ENCODE data around the gene OR10P1. TPM values are rescaled to one million over a fixed set of nuclear protein-coding genes. Genes with fewer than 3 reads are reported as not detected.
A peak's percentile ranks its signal among the peaks of the same experiment; 100 is the strongest.

The OR10P1 gene
- total RNA-seq, 1 donor from 2014 or later, result not detected

DNA sequence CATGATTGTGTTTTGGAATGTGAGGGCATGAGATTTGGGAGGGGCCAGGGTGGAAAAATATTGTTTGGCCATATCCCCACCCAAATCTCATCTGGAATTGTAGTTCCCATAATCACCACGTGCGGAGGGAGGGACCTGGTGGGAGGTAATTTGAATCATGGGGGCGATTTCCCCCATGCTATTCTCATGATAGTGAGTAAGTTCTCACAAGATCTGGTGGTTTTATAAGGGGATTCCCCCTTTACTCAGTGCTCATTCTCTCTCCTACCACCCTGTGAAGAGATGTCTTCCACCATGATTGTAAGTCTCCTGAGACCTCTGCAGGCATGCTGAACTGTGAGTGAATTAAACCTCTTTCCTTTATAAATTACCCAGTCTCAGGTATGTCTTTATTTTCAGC lies 15.7 kb downstream of the OR10P1 start:
- ATAC-seq, result no peak

DNA sequence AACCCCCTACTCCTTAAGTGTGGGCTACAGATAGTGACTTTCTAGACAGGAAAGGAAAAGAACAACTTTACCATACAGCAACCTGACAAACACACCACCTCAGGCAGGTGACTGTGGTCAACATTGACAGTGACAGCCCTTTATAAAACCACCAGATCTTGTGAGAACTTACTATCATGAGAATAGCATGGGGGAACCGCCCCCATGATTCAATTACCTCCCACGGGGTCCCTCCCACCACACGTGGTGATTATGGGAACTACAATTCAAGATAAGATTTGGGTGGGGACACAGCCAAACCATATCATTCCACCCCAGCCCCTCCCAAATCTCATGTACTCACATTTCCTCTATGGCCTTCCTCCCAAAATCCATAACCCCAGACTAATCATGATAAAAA lies 16.3 kb downstream of the OR10P1 start:
- ATAC-seq, result no peak

DNA sequence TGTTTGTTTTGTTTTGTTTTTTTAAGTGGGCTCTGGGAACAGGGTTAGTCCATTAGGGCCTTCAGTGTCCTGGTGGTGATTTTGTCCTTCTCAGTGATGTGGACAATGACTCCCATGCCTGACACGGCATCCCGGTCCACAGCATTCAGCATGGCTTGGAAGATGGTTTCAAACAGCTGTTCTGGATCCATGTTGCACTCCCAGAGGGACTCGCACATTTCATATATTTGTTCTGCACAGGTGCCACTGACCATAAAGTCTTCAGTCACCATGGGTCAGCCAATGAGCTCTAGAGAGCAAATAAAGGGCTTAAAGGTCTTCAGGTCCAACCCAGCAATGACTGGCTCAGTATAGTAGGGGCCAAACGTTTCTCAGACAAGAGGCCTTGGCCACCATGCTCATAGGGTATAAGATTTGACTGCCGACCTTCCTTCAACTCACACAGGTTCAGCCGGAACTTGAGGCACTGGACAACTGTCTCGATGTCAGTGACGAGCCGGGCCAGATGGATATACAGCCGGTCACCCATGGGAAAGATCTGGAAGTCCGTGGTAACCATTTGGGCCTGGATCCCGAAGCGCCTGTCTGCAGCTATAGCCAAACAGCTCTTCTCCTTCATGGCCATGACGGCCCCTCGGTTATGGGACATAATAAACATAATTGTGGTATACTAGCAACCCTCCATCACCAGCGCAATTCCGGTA lies 18.0 kb downstream of the OR10P1 start:
- no peak for ATAC-seq

DNA sequence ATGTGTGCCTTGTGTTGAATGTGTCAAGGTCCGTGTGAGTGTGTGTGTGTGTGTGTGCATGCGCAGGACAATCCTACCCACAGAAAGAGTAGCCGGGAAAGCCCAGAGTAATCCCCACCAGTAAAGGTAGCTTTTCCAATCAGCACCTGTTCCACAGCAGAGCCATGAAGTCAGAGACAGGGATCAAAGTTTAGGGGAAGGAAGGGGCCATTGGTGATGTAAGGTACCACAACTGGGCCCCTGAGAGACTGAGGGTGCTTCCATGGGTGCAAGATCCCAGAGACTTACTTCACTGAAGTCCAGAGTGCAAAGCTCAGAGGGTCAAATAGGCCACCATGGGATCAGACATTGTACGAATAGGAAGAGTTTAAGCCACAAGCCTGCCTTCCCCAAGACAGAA lies 20.5 kb downstream of the OR10P1 start:
- ATAC-seq, result no peak

DNA sequence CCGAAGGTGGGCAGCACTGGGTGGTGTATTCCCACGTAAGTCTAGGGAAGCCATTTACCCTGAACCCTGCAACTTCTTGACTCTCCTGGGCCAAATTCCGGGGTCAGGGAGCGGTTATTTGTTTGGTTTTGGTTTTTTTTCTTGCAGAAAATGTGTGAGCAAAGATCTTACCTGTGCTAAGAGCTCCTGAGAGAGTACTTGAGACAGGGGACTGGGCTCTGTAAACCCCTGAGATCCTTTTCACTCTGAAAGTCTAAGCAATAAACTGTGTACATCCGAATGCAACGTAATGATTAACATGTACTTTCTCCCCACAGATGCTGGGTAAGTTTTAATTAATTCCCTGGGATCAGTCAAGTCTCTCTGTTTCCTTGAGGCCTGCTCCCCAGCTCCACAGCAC lies 21.5 kb downstream of the OR10P1 start:
- ATAC-seq, result no peak

DNA sequence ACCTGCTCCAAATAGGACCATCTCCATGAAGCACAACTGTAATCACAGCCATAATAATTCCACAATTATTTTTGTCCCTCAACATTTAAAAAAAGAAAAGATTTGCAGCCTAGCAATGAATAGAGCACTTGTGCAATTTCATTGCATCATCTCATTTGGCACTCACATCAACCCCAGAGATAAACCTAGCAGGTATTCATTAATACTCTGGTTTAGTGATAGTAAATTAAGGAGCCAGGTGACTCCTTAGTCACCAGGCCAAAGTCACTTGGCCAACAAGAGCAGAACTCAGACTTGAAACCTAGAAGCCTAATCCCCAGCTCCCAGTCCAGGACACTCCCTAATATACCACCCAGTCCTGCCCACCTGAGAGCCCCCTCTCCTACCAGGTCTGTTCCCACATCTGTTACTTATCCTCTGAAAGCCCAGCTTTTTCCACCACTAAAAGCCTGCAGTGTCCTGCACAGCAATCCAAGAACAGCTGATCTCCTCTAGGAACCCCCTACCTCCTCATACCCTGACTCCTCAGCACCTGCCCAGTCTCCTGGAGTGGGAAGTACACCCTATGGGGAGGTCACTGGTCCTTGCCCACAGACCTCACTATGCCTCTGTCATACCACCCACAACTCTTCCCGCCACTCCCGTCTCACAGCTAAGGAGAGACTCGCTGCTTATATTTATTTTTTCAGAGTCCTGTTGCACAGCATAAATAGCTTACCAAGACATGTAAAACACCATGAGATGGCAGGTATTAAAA lies 22.1 kb downstream of the OR10P1 start:
- ATAC-seq, result peak; percentile 56

DNA sequence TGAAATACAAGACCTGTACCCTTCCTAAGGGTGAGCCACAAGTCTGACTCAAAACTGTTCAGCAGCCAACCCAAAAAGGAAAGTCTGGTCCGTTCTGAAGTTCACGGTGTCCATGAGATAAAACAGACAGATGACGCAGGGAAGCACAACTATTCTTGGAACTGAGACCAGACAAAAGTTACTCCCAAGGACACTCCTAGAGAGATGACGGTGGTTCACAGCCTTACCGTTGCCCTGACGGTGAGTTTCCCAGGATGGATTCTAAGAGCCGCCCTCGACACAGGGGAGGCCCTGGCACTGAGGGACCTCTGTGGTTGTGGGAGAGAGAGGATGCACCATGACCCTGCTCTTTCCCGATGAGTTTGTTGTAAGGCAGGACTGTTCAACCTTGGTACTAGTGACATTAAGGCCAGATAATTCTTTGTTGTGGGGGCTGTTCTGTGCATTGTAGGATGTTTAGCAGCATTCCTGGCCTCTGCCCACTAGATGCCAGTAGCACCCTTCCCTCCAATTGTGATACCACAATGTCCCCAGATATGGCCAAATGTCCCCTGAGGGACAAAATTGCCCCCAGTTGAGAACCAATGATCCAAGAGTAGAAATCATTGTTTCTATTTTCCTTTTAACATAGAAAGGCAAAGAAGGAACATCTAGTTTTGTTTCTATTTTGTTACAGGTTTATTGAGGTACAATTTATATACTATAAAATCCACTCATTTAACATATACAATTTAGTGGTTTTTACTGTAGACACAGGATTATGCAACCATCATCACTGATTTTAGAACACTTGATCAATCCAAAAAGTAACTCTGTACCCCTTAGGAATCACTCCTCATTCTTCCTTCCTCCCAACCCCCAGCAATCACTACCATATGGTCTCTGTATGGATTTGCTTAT lies 23.0 kb downstream of the OR10P1 start:
- peak; percentile 23 for ATAC-seq

DNA sequence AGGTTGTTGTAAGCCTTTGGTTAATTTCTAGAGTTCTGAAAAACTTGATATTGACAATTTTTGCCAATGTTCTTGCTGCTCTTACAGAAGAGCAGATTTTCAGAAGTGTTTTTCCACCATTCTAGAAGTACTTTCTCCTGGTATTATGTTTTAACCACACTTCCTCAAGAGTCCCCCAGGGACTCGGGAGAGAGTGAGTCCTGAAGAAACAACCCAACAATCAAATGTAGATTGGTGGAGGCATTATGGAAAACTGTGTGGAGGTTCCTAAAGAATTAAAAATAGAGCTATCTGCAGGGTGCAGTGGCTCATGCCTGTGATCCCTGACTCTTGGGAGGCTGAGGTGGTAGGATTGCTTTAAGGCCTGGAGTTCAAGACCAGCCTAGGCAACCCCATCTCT lies 26.7 kb downstream of the OR10P1 start:
- no peak for ATAC-seq

DNA sequence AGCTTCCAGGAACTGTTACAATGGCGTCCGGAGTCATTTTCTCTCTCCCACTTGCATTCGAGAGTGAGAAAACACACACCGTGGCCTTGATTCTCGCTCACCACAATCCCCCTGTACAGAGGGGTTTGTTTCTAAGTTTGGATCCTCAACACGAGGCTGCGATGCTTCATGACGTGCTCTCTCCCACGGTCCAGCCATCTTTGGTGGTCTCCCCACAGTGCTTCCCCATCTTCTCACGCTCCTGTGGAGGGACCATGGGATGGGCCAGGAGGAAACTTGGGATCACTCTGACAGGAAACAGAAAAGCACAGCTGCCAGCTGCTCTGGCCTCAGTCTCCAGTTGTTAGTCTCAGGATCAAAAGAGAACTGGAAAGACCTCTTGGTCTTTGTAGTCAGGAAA lies 28.1 kb downstream of the OR10P1 start:
- ATAC-seq, result no peak

DNA sequence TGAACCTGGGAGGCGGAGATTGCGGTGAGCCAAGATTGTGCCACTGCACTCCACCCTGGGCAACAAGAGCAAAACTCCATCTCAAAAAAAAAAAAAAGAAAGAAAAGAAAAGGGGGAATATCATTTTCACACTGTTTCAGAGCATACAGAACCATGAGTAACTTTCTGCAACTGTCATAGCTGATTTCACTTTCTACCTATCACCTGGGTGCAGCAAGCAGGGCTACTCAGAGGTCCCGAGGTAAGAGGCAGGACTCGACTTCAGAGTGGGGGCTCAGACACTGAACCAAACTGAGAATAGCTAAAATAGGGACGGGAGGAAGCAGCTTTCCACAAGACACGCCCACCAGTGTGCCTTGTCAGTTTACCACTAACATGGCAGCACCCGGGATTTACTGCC lies 29.8 kb downstream of the OR10P1 start:
- no peak for ATAC-seq

DNA sequence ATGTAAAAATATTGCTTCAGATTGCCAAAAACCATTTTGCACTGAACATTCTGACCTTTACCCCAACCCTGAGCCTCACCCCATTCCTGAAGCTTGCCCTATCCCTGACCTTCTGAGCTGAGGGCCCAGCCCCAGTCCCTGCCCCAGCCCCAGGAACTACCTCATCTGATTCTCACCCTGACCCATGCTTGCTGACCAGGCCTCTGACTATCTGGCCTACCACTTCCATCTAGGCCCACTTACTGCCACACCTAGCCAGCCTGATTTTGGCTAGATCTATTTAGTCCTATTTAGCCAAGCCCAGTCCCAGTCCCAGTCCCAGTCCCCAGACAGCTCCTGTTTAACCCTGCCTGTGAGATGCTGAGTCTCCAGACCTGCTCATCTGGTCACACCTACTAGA lies 33.6 kb downstream of the OR10P1 start:
- ATAC-seq, result peak; percentile 35

DNA sequence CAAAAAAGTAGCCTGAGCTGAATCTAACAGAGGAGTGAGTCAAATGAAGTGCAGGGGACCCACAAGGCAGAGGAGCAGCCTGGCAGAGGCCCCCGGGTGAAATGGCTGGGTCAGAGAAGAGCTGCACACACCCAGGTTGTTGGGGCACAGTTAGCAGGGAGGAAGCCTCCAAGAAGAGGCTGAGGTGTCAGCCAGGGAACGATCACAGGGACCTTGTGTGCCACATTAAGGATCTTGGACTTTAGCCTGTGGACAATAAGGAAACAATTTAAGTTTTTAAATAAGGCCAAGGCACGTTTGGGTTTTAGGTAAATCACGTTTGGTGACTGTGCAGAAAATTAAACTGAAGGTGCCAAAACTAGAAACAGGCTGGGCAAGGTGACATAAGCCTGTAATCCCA lies 35.1 kb downstream of the OR10P1 start:
- ATAC-seq, result no peak

DNA sequence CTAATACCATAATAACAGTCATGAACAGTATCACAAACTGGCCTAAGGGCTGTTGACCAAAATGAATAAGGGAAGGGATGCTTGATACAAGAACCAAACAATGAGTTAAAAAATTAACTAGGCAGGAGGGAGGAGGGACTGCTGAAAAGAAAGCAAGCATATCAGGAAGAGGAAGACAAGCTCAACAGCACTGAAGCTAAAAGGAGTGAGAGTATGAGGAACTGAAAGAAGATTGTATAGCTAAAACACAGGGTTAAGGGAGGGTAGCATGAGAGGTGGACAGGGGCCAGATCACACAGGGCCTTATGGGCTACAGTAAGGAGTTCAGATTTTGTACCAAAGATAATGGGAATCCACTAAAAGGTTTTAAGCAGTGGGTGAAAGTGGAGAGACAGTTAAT lies 36.9 kb downstream of the OR10P1 start:
- ATAC-seq, result peak; percentile 35

DNA sequence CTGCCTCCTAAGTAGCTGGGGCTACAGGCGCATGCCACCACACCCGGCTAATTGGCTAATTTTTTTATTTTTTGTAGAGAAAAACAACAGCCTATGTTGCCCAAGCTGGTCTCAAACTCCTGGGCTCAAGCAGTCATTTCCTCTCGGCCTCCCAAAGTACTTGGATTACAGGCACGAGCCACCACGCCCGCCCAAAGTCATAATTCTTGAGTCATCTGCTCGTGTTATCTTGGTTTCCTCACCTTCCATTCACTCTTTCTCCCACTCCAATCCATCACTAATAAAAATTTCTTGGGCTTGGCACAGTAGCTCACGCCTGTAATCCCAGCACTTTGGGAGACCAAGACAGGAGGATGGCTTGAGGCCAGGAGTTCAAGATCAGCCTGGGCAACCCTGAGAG lies 39.0 kb downstream of the OR10P1 start:
- ATAC-seq, result no peak

DNA sequence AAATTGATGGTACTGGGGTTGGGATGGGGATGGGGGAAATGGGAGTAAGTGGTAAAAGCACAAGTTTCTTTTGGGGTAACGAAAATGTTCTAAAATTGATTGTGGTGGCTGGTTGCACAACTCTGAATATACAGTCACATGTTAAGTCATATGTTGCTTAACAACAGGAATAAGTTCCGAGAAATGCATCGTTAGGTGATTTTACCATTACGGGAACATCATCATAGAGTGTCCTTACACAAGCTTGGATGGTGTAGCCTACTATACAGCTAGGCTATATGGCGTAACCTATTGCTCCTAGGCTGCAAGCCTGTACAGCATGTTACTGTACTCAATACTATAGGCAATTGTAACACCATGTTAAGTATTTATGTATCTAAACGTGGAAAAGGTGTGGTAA lies 40.0 kb downstream of the OR10P1 start:
- no peak for ATAC-seq

DNA sequence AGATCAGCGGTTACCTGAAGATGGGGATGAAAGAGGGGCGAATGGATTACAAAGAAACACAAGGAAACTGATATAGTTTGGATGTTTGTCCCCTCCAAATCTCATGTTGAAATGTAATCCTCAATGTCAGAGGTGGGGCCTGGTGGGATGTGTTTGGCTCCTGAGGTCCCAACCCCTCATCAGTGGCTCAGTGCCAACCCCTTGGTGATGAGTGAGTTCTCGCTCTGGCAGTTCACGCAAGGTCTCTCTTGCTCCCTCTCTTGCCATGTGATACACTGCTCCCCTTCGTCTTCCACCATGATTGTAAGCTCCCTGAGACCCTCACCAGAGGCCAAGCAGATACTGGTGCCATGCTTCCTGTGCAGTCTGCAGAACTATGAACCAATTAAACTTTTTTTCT lies 43.0 kb downstream of the OR10P1 start:
- no peak for ATAC-seq

DNA sequence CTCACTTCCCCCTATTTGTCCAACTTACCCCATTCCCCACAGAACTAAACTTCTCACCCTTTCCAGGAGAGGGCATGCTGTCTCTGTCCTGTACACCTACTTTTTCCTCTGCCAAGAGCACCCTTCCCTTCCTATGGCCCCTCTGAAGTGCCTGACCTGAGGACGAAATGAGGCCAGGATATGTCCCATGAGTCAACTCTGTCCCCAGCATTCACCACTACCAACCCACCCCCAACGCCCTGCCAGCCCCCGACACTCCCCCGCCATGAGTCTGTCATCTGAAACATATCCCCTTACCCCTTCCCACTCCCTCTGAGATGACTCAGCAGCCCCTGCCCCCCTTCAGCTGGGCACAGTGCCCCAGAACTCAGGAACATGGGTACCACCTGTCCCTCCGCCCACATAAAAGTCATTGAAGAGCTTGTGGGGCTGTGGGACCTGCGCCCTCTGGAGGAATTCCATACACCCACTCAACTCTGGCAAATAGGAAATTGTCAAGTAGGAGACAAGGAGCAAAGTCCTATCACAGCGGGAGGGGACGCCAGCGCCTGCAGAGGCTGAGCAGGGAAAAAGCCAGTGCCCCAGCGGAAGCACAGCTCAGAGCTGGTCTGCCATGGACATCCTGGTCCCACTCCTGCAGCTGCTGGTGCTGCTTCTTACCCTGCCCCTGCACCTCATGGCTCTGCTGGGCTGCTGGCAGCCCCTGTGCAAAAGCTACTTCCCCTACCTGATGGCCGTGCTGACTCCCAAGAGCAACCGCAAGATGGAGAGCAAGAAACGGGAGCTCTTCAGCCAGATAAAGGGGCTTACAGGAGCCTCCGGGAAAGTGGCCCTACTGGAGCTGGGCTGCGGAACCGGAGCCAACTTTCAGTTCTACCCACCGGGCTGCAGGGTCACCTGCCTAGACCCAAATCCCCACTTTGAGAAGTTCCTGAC lies 44.7 kb downstream of the OR10P1 start:
- peak; percentile 40 for ATAC-seq

DNA sequence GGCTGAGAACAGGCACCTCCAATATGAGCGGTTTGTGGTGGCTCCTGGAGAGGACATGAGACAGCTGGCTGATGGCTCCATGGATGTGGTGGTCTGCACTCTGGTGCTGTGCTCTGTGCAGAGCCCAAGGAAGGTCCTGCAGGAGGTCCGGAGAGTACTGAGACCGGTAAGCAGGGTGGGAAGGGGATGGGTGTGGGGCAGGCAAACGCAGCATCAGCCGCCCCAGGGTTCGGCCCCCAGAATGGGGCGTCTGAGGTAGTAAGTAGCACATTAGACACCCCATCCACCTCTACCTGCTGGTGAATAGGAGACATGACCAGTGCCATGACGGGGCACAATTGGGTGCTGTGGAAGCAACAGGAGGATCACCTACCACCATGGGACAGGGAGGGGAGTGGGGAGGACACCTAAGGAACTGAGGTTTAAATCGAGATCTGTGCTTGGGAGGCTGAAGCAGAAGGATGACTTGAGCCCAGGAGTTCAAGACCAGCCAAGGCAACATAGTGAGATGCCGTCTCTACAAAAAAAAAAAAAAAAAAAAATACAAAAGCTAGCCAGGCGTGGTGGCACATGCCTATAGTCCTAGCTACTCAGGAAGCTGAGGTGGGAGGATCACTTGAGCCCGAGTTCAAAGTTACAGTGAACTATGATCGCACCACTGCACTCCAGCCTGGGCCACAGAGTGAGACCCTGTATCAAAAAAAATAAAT lies 45.5 kb downstream of the OR10P1 start:
- ATAC-seq, result no peak

DNA sequence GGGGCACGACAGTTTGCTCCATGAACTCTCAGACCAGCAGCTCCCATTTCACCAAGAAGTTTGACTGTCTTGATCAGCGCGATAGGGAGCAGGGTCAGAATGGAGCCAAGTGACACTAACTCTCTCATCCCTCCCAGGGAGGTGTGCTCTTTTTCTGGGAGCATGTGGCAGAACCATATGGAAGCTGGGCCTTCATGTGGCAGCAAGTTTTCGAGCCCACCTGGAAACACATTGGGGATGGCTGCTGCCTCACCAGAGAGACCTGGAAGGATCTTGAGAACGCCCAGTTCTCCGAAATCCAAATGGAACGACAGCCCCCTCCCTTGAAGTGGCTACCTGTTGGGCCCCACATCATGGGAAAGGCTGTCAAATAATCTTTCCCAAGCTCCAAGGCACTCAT lies 47.0 kb downstream of the OR10P1 start:
- ATAC-seq, result no peak

DNA sequence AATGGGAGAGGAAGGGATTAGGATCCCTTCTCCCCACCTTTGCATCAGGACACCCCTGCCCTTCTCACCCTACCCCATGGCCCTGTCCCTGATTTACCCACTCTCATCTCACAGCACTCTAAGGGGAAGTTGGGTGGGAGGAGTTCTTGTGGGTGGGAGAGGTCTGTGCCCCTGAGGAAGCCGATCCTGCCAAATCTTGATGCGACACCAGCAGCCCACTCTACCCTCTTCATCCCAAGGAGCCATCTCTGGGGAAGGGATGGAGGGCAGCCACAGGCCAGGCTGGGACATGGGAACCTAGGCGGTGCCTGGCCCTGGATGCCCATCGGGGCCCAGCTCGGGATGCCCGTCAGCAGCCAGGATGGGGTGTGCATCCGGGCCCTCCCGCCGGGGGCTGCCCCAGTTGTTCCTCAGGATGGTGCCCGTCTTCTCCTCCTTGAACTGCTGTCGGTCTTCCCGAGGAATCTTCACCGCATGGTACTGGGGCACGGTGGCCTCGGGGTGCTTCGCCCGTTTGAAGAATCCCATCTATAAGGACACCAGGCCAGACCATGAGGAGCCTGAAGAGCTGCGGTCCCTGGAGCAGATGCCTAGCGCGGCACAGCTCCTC lies 48.2 kb downstream of the OR10P1 start:
- no peak for ATAC-seq

DNA sequence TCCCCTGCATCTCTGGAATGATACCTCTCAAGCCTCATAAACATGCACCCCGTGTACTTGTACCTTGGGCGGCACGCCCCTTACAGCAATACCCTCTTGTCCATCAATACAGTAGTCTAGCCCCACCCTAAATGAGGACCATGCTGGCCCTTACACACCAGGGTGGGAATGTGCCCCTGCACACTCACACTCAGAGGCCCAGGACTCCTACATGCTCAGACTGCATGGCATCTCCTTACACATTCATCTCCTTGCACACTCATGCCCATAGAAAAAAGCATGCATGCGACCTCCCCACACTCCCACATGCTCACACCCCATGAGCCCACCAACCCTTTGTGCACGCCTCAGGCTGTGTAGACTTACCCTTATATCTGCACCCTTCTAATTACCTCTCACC lies 49.0 kb downstream of the OR10P1 start:
- ATAC-seq, result no peak

Measured in esophagus mucosa (tissue), 1 donor.